Natural killer cell treated with Interleukin-12 subunit alpha and Interleukin-12 subunit beta and Interleukin-15 and Interleukin-18, amount 100 ng/mL, for 72 hours (primary cell): ENCODE data around the gene TPSAB1. TPM values are rescaled to one million over a fixed set of nuclear protein-coding genes. Genes with fewer than 3 reads are reported as not detected.

Source experiments
- ATAC-seq, 2 donors: fragments of 150-1000 bp; cut with Tn5 transposase in 1 of 2; sonication (Bioruptor Pico), chemical (Tn5 transposase) in 1 of 2; 2 replicates each; pipeline ENCODE4 v1.10.0; 2021
- DNase-seq: peaks from one replicate; pipeline ENCODE4 v3.0.0; 2022; ENCODE audit warnings: low spot score
- H3K27ac Mint-ChIP-seq, 2 donors: 1 replicate in 1 of 2; 2 replicates in 1 of 2; pipeline ENCODE4 v1.8.0; 2022; ENCODE audit warnings: mixed read lengths in 2 of 2, mild to moderate bottlenecking in 1 of 2, moderate library complexity in 1 of 2
- H3K27me3 Mint-ChIP-seq, 2 donors: 1 replicate in 1 of 2; 2 replicates in 1 of 2; pipeline ENCODE4 v1.8.0; 2022; ENCODE audit warnings: mixed read lengths in 2 of 2
- H3K36me3 Mint-ChIP-seq: one replicate; pipeline ENCODE4 v1.8.0; 2022; ENCODE audit warnings: mixed read lengths
- H3K4me1 Mint-ChIP-seq, 2 donors: 1 replicate in 1 of 2; 2 replicates in 1 of 2; pipeline ENCODE4 v1.8.0; 2022; ENCODE audit warnings: low read depth in 2 of 2, mixed read lengths in 2 of 2, mild to moderate bottlenecking in 1 of 2
- H3K4me3 Mint-ChIP-seq: one replicate; pipeline ENCODE4 v1.8.0; 2022; ENCODE audit warnings: mixed read lengths
- H3K9me3 Mint-ChIP-seq: 2 replicates; pipeline ENCODE4 v1.8.0; 2022; ENCODE audit warnings: mixed read lengths
- total RNA-seq, 2 donors: library from RNA; stranded (reverse); gene quantifications; one replicate each; pipeline ENCODE4 v1.2.3, GENCODE V29; 2022

TPSAB1 gene
- total RNA-seq, 2 donors from 2014 or later = 6.6 TPM; not detected in 1

GRCh38 chr16:1279081-1279944 is 38.8 kb downstream of the TPSAB1 start:
- no peaks in the 10 kb centered on the region for H3K9me3 Mint-ChIP-seq
- H3K4me3 Mint-ChIP-seq = no peak overlapping the region
- no peak for DNase-seq
- H3K27ac Mint-ChIP-seq = no peak overlapping the region
- H3K27me3 Mint-ChIP-seq = peaks cover 0 to 8% of the 10 kb centered on the region in 2 donors
- no peaks in the 10 kb centered on the region for H3K36me3 Mint-ChIP-seq
- H3K4me1 Mint-ChIP-seq = no peaks in the 10 kb centered on the region
- no peak for ATAC-seq

DNA sequence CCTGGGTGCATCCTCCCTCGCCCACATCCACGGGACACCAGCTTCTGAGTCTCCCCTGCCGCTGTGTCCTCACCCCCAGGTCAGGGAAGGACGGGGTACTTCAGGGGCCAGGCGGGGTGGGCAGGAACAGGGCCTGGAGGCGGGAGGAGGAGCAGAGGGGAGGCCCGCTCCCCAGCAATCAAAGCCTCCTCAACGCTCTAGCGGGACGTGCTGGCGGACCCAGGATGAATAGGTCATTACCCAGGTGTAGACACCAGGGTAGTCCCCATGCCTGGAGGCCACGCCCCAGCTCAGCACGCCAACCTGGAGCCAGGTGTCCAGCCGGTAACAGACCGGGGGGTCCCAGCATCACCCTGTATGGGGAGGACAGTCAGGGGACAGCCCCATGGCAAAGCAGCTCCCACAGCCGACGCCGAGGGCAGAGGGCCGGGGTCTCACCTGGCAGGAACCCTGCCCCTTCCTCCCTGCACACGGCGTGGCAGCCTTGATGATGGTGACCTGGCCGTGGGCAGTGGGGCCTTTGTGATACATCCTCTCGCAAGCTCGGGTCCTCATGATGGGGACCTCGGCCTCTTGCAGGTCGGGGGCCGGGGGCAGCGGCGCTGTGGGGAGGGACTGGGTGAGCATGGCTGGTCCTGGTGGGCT is 39.6 kb downstream of the TPSAB1 start:
- Mint-ChIP-seq H3K36me3 (no peaks in the 10 kb centered on the region), H3K9me3 (no peaks in the 10 kb centered on the region), H3K4me3 (no peak overlapping the region), H3K27me3 (peaks cover 0 to 6% of the 10 kb centered on the region in 2 donors), H3K4me1 (no peaks in the 10 kb centered on the region), H3K27ac (no peak overlapping the region)
- DNase-seq = no peak
- peak in 1 of 2 donors; percentile 5 for ATAC-seq

- DNase-seq = no peak
- Mint-ChIP-seq H3K9me3 (no peaks in the 10 kb centered on the region), H3K27ac (no peak overlapping the region), H3K36me3 (no peaks in the 10 kb centered on the region), H3K4me3 (no peak overlapping the region), H3K4me1 (no peaks in the 10 kb centered on the region), H3K27me3 (peaks cover 0 to 2% of the 10 kb centered on the region in 2 donors)
- ATAC-seq = no peak
Observed at GRCh38 chr16:1280783-1281182, 40.3 kb downstream of the TPSAB1 start.

- Mint-ChIP-seq H3K36me3 (no peaks in the 10 kb centered on the region), H3K27ac (no peak overlapping the region), H3K4me3 (no peak overlapping the region), H3K9me3 (no peaks in the 10 kb centered on the region), H3K4me1 (no peaks in the 10 kb centered on the region), H3K27me3 (peaks cover 0 to 2% of the 10 kb centered on the region in 2 donors)
- no peak for DNase-seq
- no peak for ATAC-seq
Observed at GRCh38 chr16:1281517-1281916, 41.0 kb downstream of the TPSAB1 start.

- no peak for DNase-seq
- H3K9me3 Mint-ChIP-seq = no peaks in the 10 kb centered on the region
Observed at GRCh38 chr16:1282324-1282973, 41.9 kb downstream of the TPSAB1 start.

DNA sequence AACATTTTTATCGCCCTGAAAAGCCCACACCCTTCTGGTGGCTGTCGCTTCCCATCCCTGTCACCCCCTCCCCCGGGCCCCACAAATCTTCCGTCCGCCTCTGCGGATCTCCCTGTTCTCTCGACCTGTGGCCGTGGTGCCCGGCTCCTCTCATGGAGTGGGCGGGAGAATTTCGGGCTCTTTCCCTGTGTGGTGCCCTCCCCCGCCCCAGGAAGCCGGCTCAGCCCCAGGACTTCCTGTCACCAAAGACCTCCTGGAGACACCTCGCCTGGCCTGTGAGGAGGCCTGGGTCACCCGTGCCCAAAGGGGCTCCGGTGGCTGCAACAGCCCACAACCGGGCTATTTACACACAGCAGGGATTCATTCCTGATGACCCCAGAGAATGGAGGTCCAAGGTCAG is 42.8 kb downstream of the TPSAB1 start:
- H3K4me1 Mint-ChIP-seq = no peaks in the 10 kb centered on the region
- no peaks in the 10 kb centered on the region for H3K9me3 Mint-ChIP-seq
- no peaks in the 10 kb centered on the region for H3K36me3 Mint-ChIP-seq
- H3K4me3 Mint-ChIP-seq = no peak overlapping the region
- H3K27ac Mint-ChIP-seq = no peak overlapping the region
- no peak for ATAC-seq
- no peak for DNase-seq
- peaks cover 0 to 4% of the 10 kb centered on the region in 2 donors for H3K27me3 Mint-ChIP-seq

More at GRCh38 chr16:1282324-1282973, 41.9 kb downstream of the TPSAB1 start:
- no peaks in the 10 kb centered on the region for H3K36me3 Mint-ChIP-seq
- no peak overlapping the region for H3K4me3 Mint-ChIP-seq
- H3K27me3 Mint-ChIP-seq = peaks cover 0 to 2% of the 10 kb centered on the region in 2 donors
- H3K4me1 Mint-ChIP-seq = no peaks in the 10 kb centered on the region
- ATAC-seq = no peak
- no peak overlapping the region for H3K27ac Mint-ChIP-seq

DNA sequence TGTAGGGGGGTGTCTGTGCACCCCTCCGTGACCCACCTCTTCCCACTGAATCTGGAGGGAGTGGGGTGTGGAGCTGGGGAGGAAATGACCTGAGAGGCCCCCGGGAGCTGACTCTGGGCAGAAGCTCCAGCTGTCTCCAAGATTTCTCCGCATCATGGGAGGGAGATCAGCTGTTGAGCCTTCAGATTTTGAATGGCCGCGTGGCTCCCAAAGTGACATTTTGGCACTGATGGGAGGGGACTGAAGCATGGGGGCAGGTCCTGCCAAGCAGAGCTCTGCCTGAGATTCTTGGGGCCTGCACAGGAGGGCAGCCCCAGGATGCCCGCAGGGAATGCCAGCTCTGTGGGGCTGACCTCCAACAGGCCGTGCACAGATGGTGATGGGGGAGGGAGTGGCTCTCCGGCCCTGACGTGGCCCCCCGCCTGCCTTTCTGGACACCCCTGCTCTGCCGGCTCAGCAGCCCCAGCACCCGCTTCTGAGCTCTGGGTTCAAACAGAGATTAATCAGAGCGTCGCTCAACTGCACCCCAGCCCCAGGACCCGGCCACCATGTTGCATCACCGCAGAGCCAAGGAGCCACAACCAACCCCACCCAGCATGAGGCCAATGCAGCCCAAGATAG is 43.6 kb downstream of the TPSAB1 start:
- peaks cover 0 to 4% of the 10 kb centered on the region in 2 donors for H3K27me3 Mint-ChIP-seq
- DNase-seq (no peak), ATAC-seq (no peak)
- no peaks in the 10 kb centered on the region for H3K36me3 Mint-ChIP-seq
- no peak overlapping the region for H3K4me3 Mint-ChIP-seq
- no peak overlapping the region for H3K27ac Mint-ChIP-seq
- H3K9me3 Mint-ChIP-seq = no peaks in the 10 kb centered on the region
- no peaks in the 10 kb centered on the region for H3K4me1 Mint-ChIP-seq

GRCh38 chr16:1285669-1286512 is 45.4 kb downstream of the TPSAB1 start:
- no peaks in the 10 kb centered on the region for H3K4me1 Mint-ChIP-seq
- ATAC-seq = no peak
- no peaks in the 10 kb centered on the region for H3K36me3 Mint-ChIP-seq
- DNase-seq = no peak
- no peak overlapping the region for H3K27ac Mint-ChIP-seq
- no peaks in the 10 kb centered on the region for H3K9me3 Mint-ChIP-seq
- H3K27me3 Mint-ChIP-seq = peaks cover 0 to 6% of the 10 kb centered on the region in 2 donors
- H3K4me3 Mint-ChIP-seq = no peak overlapping the region

DNA sequence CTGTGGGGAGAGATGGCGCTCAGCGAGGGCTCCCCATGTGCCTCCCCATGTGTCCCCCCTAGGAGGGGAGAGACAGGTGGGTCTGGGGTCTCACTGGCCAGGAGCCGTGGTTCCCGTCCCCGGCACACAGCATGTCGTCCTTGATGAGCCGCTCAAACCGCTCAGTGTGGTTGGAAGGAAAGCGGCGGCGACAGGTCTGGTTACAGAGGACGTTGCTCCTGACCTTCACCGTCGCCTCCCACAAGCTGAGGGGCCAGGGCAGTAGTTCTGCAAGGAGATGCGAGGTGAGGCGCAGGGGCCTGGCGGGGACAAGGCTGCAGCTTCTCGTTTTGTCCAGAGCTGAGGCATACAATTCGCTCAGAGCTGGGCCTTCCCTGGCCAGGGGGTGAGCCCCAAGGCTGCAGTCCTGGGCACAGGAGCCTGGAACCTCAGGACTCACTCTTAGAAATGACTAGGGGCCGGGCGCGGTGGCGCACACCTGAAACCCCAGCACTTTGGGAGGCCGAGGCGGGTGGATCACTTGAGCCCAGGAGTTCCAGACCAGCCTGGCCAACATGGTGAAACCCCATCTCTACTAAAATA is 46.1 kb downstream of the TPSAB1 start:
- Mint-ChIP-seq H3K36me3 (no peaks in the 10 kb centered on the region), H3K4me1 (no peaks in the 10 kb centered on the region), H3K27ac (no peak overlapping the region), H3K27me3 (peaks cover 0 to 6% of the 10 kb centered on the region in 2 donors), H3K4me3 (no peak overlapping the region), H3K9me3 (no peaks in the 10 kb centered on the region)
- ATAC-seq (no peak), DNase-seq (no peak)

- H3K9me3 Mint-ChIP-seq = no peaks in the 10 kb centered on the region
- H3K27ac Mint-ChIP-seq = no peak overlapping the region
- no peaks in the 10 kb centered on the region for H3K36me3 Mint-ChIP-seq
- H3K4me3 Mint-ChIP-seq = no peak overlapping the region
- H3K27me3 Mint-ChIP-seq = peaks cover 0 to 6% of the 10 kb centered on the region in 2 donors
- ATAC-seq (no peak), DNase-seq (no peak)
- no peaks in the 10 kb centered on the region for H3K4me1 Mint-ChIP-seq
Observed at GRCh38 chr16:1287982-1288670, 47.6 kb downstream of the TPSAB1 start.

DNA sequence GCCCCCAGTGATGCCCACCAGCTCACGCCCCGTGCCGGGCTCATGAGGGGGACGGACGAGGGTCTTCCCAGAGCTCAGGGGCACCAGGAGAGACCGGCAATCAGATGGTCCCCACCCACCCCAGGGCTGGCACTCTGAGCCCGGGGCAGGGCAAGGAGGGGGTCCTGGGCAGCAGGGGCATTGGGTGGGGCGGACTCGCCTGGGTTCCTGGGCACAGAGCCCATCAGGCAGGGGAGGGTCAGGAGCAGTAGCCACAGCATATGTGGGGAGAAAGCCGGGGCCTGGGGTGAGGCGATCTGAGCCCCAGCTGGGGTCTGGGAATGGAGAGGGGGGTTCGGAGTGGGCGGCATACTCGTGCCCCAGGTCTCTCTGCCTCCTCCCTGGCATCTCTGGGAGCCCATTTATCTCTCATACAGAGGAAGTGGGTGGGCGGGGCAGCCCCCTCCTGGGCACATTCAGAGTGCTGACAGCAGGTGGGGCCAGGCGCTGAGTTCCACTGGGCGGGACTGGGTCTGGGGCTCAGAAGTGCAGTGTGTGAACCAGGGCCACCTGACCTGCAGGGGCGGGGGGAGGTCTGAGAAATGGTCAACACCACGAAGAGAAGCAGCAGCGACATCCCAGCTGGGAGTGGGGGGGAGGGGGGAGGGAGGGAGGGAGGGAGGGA is 48.4 kb downstream of the TPSAB1 start:
- no peak overlapping the region for H3K27ac Mint-ChIP-seq
- H3K4me1 Mint-ChIP-seq = no peaks in the 10 kb centered on the region
- H3K9me3 Mint-ChIP-seq = no peaks in the 10 kb centered on the region
- DNase-seq = no peak
- no peak overlapping the region for H3K4me3 Mint-ChIP-seq
- peaks cover 2 to 8% of the 10 kb centered on the region in 2 donors for H3K27me3 Mint-ChIP-seq
- no peaks in the 10 kb centered on the region for H3K36me3 Mint-ChIP-seq
- no peak for ATAC-seq

DNA sequence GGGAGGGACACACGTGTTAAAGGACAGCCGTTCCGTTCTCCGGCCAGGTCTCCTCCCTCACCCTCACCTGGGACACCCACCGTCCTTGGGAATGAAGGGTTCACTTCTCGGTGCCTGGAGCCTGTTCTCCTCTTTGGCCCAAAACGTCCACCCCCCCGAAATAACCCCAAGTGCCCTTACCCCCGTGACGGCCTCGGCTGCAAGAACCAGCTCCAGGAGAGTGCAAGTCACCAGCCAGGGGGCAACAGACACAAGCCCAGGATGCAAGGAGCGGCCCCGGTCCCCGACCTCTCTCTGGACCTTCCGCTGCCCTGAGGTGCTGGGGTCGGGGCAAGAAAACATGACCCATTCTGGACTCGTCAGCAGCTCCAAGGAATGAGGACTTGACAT is 49.0 kb downstream of the TPSAB1 start:
- no peak for DNase-seq
- H3K27me3 Mint-ChIP-seq = peaks cover 8 to 12% of the 10 kb centered on the region in 2 donors
- no peak for ATAC-seq
- no peak overlapping the region for H3K27ac Mint-ChIP-seq
- H3K4me3 Mint-ChIP-seq = no peak overlapping the region
- H3K9me3 Mint-ChIP-seq = no peaks in the 10 kb centered on the region
- no peaks in the 10 kb centered on the region for H3K36me3 Mint-ChIP-seq
- no peaks in the 10 kb centered on the region for H3K4me1 Mint-ChIP-seq
